Lung (tissue), 12 donors: ENCODE measurements around the gene HTRA1. TPM values are rescaled to one million over a fixed set of nuclear protein-coding genes. Genes with fewer than 3 reads are reported as not detected.

Experiments used
- ATAC-seq: fragments of 200-7000 bp; cut with Tn5 transposase; one replicate; pipeline ENCODE4 v1.9.1; 2020; ENCODE audit warnings: moderate number of reproducible peaks; ENCODE audit not compliant: insufficient read depth, low FRiP score
- DNase-seq, 3 donors: peaks; one replicate each; pipeline ENCODE4 v3.0.0-alpha.2; 2013 to 2017
- H3K27ac ChIP-seq, 2 donors: one replicate each; pipeline ENCODE4 v1.5.1; 2013; ENCODE audit warnings: mild to moderate bottlenecking in 2 of 2, moderate library complexity in 2 of 2, control low read depth in 1 of 2, inconsistent platforms in 1 of 2, low read depth in 1 of 2, low read length in 1 of 2
- H3K27me3 ChIP-seq, 3 donors: one replicate each; pipeline ENCODE4 v1.5.1; 2013; ENCODE audit warnings: low read length in 2 of 3; ENCODE audit not compliant: control insufficient read depth in 3 of 3, insufficient read depth in 3 of 3
- H3K36me3 ChIP-seq, 4 donors: one replicate each; pipeline ENCODE4 v1.5.1; 2013; ENCODE audit warnings: low read length in 4 of 4, mild to moderate bottlenecking in 1 of 4, moderate library complexity in 1 of 4; ENCODE audit not compliant: control insufficient read depth in 4 of 4, insufficient read depth in 4 of 4
- H3K4me1 ChIP-seq, 5 donors: one replicate each; pipeline ENCODE4 v1.5.1; 2013; ENCODE audit warnings: low read length in 5 of 5, mild to moderate bottlenecking in 2 of 5, moderate library complexity in 1 of 5; ENCODE audit not compliant: control insufficient read depth in 5 of 5, insufficient read depth in 5 of 5
- H3K4me3 ChIP-seq: one replicate; pipeline ENCODE4 v1.5.1; 2013; ENCODE audit warnings: mild to moderate bottlenecking, control low read depth, moderate library complexity
- H3K9ac ChIP-seq, 2 donors: one replicate each; pipeline ENCODE4 v1.5.1; 2013; ENCODE audit warnings: low read length in 2 of 2, control low read depth in 1 of 2; ENCODE audit not compliant: insufficient read depth in 1 of 2
- H3K9me3 ChIP-seq, 4 donors: one replicate each; pipeline ENCODE4 v1.5.1; 2013; ENCODE audit warnings: low read length in 3 of 4, mild to moderate bottlenecking in 1 of 4, moderate library complexity in 1 of 4; ENCODE audit not compliant: control insufficient read depth in 4 of 4, insufficient read depth in 3 of 4
- CTCF ChIP-seq: IDR thresholded peaks from 2 replicates; pipeline ENCODE4 v1.5.1; 2012; ENCODE audit warnings: mild to moderate bottlenecking; ENCODE audit errors: control extremely low read depth, extremely low read depth
- WGBS, 2 donors: extraction: QIAGEN DNeasy Blood & Tissue Kit; methylation state at CpG; one replicate each; pipeline ENCODE4 v1.1.7; 2013; 5-methylcytosine and 5-hydroxymethylcytosine counted together
- polyA plus RNA-seq, 2 donors: library from polyadenylated mRNA; stranded (reverse); fragments of 200-250 nt; gene quantifications; one replicate each; pipeline ENCODE4 v1.2.1, GENCODE V29; 2013
- total RNA-seq, 2 donors: library from RNA; depleted of rRNA in 1 of 2; stranded (reverse); fragments of >200 nt in 1 of 2; gene quantifications; one replicate each; pipeline ENCODE4 v1.2.1, GENCODE V29; 2014 to 2021
- donor health status: control.
- donor health status: control.
- donor health status: Bipolar disorder and iron deficiency.
- donor health status: healthy.
- donor health status: DM: yes; HTN: yes; CAD: no.

HTRA1 gene
- total and polyA plus RNA-seq, 4 donors, result 30.4 to 59.8 (median 46.1) TPM

GRCh38 chr10:122519144-122519543 is 57.8 kb downstream of the HTRA1 start:
- ATAC-seq (no peak), DNase-seq (no peak)
- no peaks in the 10 kb centered on the region for H3K9me3 ChIP-seq
- H3K4me3 ChIP-seq, result no peak overlapping the region
- H3K36me3 ChIP-seq, result peaks cover 0 to 7% (median 2%) of the 10 kb centered on the region in 4 donors
- H3K27ac ChIP-seq, result no peak overlapping the region
- H3K27me3 ChIP-seq, result peaks cover 0 to 3% (median 0%) of the 10 kb centered on the region in 3 donors
- no peak overlapping the region for H3K9ac ChIP-seq
- 78 to 82% methylated on average over 7 of the region's 7 CpGs for WGBS, 2 donors
- TF ChIP-seq CTCF, result no peak
- peaks cover 0 to 1% (median 0%) of the 10 kb centered on the region in 5 donors for H3K4me1 ChIP-seq

GRCh38 chr10:122519873-122520272 is 58.5 kb downstream of the HTRA1 start:
- Histone ChIP-seq H3K4me1 (peaks cover 0 to 1% (median 0%) of the 10 kb centered on the region in 5 donors), H3K9ac (no peak overlapping the region), H3K27me3 (peaks cover 0 to 3% (median 0%) of the 10 kb centered on the region in 3 donors), H3K36me3 (peaks cover 0 to 5% (median 1%) of the 10 kb centered on the region in 4 donors), H3K27ac (no peak overlapping the region), H3K4me3 (no peak overlapping the region), H3K9me3 (no peaks in the 10 kb centered on the region)
- ATAC-seq (no peak), DNase-seq (no peak)
- TF ChIP-seq CTCF, result no peak
- 85 to 92% methylated on average over 15 of the region's 15 CpGs for WGBS, 2 donors

- DNase-seq, result no peak
- 61 to 63% methylated on average over 3 of the region's 3 CpGs for WGBS, 2 donors
- Histone ChIP-seq H3K27ac (no peak overlapping the region), H3K9me3 (no peaks in the 10 kb centered on the region), H3K4me1 (peaks cover 0 to 1% (median 0%) of the 10 kb centered on the region in 5 donors), H3K27me3 (peaks cover 0 to 3% (median 0%) of the 10 kb centered on the region in 3 donors), H3K36me3 (peaks cover 0 to under 1% (median 0%) of the 10 kb centered on the region in 4 donors), H3K9ac (no peak overlapping the region), H3K4me3 (no peak overlapping the region)
- no peak for TF ChIP-seq CTCF
- ATAC-seq, result no peak
Measured at GRCh38 chr10:122521011-122521410, 59.7 kb downstream of the HTRA1 start.

- Histone ChIP-seq H3K27ac (no peak overlapping the region), H3K9me3 (no peaks in the 10 kb centered on the region), H3K27me3 (peaks cover 0 to 3% (median 0%) of the 10 kb centered on the region in 3 donors), H3K36me3 (no peaks in the 10 kb centered on the region), H3K9ac (no peak overlapping the region), H3K4me1 (peaks cover 0 to 4% (median 0%) of the 10 kb centered on the region in 5 donors), H3K4me3 (no peak overlapping the region)
- no peak for DNase-seq
- no peak for ATAC-seq
- WGBS, 2 donors, result 81 to 97% methylated on average over 3 of the region's 3 CpGs
- TF ChIP-seq CTCF, result no peak
Measured at GRCh38 chr10:122524811-122525210, 63.5 kb downstream of the HTRA1 start.
